ENCODE measurements around the gene DACT3.

GRCh38 chr19:46602392-46603194, 58.4 kb downstream of the DACT3 start:
- TF ChIP-seq CTCF (IDR thresholded peaks at IDR 0.05) (no peak), POLR2AphosphoS5 (IDR thresholded peaks at IDR 0.05; ENCODE audit: low read depth, low read length) (no peak), REST (IDR thresholded peaks at IDR 0.05; ENCODE audit: insufficient read depth in 1 of 2, low read depth in 2 of 2, low read length in 1 of 2) (no peak), TCF7L2 (IDR thresholded peaks at IDR 0.05; ENCODE audit: low read depth, low read length) (no peak)
